K562 (cell line): ENCODE results near the gene RAI14. TPM values are rescaled to one million over a fixed set of nuclear protein-coding genes. Genes with fewer than 3 reads are reported as not detected.

ENCODE experiments used
- ATF7 ChIP-seq: fragments of 450-650 bp; IDR thresholded peaks from 2 replicates; pipeline ENCODE4 v1.7.1; 2014; ENCODE audit warnings: mild to moderate bottlenecking, moderate library complexity
- CREBBP ChIP-seq: IDR thresholded peaks from one replicate; pipeline ENCODE4 v1.6.1; 2012; ENCODE audit warnings: low read depth, mild to moderate bottlenecking, control low read depth, inconsistent platforms, low read length
- GATA2 ChIP-seq: sonication (generic); formaldehyde crosslinking; IDR thresholded peaks from 2 replicates; pipeline ENCODE4 v1.4.0; 2020; ENCODE audit warnings: mild to moderate bottlenecking, missing genetic modification reagents
- HNRNPL ChIP-seq: fragments of 200-400 bp; formaldehyde crosslinking; IDR thresholded peaks from 2 replicates; pipeline ENCODE4 v1.6.1; 2017; ENCODE audit warnings: low read depth, mild to moderate bottlenecking, low read length
- ILF3 ChIP-seq: fragments of 450-650 bp; IDR thresholded peaks from 2 replicates; pipeline ENCODE4 v1.6.1; 2018; ENCODE audit warnings: antibody characterized with exemption, mild to moderate bottlenecking, moderate library complexity, borderline replicate concordance
- KDM1A ChIP-seq, 2 experiments: fragments of 450-650 bp; IDR thresholded peaks; 2 replicates each; pipeline ENCODE4 v1.6.1; 2016; ENCODE audit warnings: mild to moderate bottlenecking in 2 of 2
- LEF1 ChIP-seq: fragments of 450-650 bp; IDR thresholded peaks from 2 replicates; pipeline ENCODE4 v1.6.1; 2016; ENCODE audit warnings: mild to moderate bottlenecking
- MTA1 ChIP-seq: fragments of 450-650 bp; IDR thresholded peaks from 2 replicates; pipeline ENCODE4 v1.6.1; 2017; ENCODE audit warnings: borderline replicate concordance
- NEUROD1 ChIP-seq: fragments of 150-350 bp; IDR thresholded peaks from 2 replicates; pipeline ENCODE4 v1.6.1; 2014; ENCODE audit warnings: borderline replicate concordance, low read length, low read depth; ENCODE audit not compliant: partially characterized antibody
- PHB2 ChIP-seq: fragments of 450-650 bp; IDR thresholded peaks from 2 replicates; pipeline ENCODE4 v1.6.1; 2017; ENCODE audit warnings: low read depth
- RB1 ChIP-seq: fragments of 450-650 bp; IDR thresholded peaks from 2 replicates; pipeline ENCODE4 v1.6.1; 2017; ENCODE audit warnings: low read depth, mild to moderate bottlenecking
- RBM15 ChIP-seq: fragments of 200-400 bp; formaldehyde crosslinking; IDR thresholded peaks from 2 replicates; pipeline ENCODE4 v1.6.1; 2018; ENCODE audit warnings: mild to moderate bottlenecking, low read length, moderate library complexity; ENCODE audit not compliant: insufficient read depth
- TRIM24 ChIP-seq, 2 experiments: fragments of 450-650 bp; IDR thresholded peaks; 2 replicates each; pipeline ENCODE4 v1.6.1; 2016
- ZEB2 ChIP-seq: fragments of 450-650 bp; IDR thresholded peaks from 2 replicates; pipeline ENCODE4 v1.6.1; 2016
- ZKSCAN1 ChIP-seq: fragments of 150-350 bp; IDR thresholded peaks from 2 replicates; pipeline ENCODE4 v1.6.1; 2016; ENCODE audit warnings: low read depth, low read length
- ZNF12 ChIP-seq: sonication (generic); formaldehyde crosslinking; IDR thresholded peaks from 2 replicates; pipeline ENCODE4 v1.4.0; 2020; ENCODE audit warnings: mild to moderate bottlenecking, missing genetic modification reagents
- ZNF766 ChIP-seq: fragments of 200-800 bp; sonication (Bioruptor generic); conservative IDR thresholded peaks from 2 replicates; pipeline ENCODE4 v1.6.1; 2016; ENCODE audit warnings: missing genetic modification characterization, missing compliant biosample characterization
- polyA plus RNA-seq, 8 experiments: library from polyadenylated mRNA; depleted of rRNA in 4 of 8; stranded (reverse) in 5 of 8; unstranded in 3 of 8; fragments of >200 nt; fragmentation: Nextera tagmentation in 2 of 8; fragmentation: Illumina TruSeq in 1 of 8; extraction: Ambion mirVana in 2 of 8; extraction: Trizol in 1 of 8; gene quantifications; 2 replicates each; pipeline versions ENCODE4 v1.2.1 to v1.2.3, GENCODE V29; 2011 to 2014; ENCODE audit warnings: inconsistent platforms in 1 of 8, missing spikeins in 1 of 8
- total RNA-seq, 7 experiments: library from RNA; depleted of rRNA in 6 of 7; stranded (reverse); fragments of >200 nt in 6 of 7; fragmentation: Illumina TruSeq in 2 of 7; extraction: Trizol in 2 of 7; gene quantifications; 2 replicates each; pipeline versions ENCODE4 v1.2.1 to v1.2.3, GENCODE V29; 2011 to 2021; ENCODE audit warnings: low replicate concordance in 1 of 7
- TF ChIP-seq, protein P1 (sequence below): fragments of 250-450 bp; sonication (Bioruptor Pico); IDR thresholded peaks from 2 replicates; pipeline ENCODE4 v1.4.0; 2020
- TF ChIP-seq, protein P2 (sequence below): IDR thresholded peaks from 2 replicates; pipeline ENCODE4 v1.6.1; 2014; ENCODE audit warnings: antibody characterized with exemption
- TF ChIP-seq, protein P3 (sequence below), 2 experiments: fragments of 450-650 bp in 1 of 2; sonication (generic) in 1 of 2; formaldehyde crosslinking in 1 of 2; IDR thresholded peaks in 1 of 2; conservative IDR thresholded peaks in 1 of 2; 2 replicates each; pipeline versions ENCODE4 v1.6.1 to v1.8.1; 2016 to 2023; ENCODE audit warnings: mild to moderate bottlenecking in 2 of 2, moderate library complexity in 2 of 2, inconsistent platforms in 1 of 2, missing genetic modification reagents in 1 of 2
- TF ChIP-seq, protein P4 (sequence below), 2 experiments: fragments of 450-650 bp; IDR thresholded peaks; 2 replicates each; pipeline ENCODE4 v1.6.1; 2018; ENCODE audit warnings: mild to moderate bottlenecking in 2 of 2, low read depth in 1 of 2; ENCODE audit not compliant: partially characterized antibody in 2 of 2

RAI14 gene
- total and polyA plus RNA-seq, 9 of the 15 experiments (the other 6 are each of a cell fraction or from before 2014, with no cell fraction given), result 11.3 to 82.5 (median 34.8) TPM

DNA sequence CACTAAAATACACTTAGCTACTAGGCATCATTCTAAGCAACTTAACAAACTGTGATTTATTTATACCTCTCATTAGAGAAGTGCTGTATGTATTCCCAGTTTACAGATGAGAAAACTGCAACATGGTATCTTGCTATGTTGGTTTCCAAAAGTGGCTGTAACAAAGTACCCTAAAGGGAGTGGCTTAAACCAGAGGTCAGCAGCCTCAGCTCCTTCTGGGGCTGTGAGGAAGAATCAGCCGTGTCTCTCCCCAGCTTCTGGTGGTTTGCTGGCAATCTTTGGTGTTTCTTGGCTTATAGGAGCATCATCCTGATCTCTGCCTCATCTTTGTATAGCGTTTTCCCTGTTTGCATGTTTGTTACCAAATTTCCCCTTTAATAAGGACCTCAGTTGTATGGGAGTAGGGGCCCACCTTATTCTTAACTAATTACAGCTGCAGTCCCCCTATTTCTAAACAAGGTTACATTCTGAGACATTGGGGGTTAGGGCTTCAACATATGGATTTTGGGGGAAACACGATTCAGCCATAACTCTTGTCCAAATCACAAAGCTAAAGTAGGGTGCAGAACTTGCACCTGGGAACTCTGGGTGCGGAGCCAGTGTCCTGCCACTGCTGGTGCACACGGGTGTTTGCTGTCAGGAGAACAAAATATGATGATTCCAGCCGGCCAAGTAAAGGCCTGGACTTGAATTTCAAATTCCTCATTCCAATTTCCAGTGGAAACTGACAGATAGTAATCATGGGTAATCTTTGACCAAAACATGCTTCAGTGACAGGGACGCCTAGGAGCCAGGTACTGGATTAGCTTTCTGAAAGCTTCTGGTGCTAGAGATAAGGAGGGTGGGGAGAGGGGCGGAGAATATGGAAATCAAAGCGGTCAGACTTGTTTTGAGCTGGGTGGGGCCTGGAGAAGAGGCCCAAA lies 43.3 kb downstream of the RAI14 start (continued):
- TF ChIP-seq, protein P1, sequence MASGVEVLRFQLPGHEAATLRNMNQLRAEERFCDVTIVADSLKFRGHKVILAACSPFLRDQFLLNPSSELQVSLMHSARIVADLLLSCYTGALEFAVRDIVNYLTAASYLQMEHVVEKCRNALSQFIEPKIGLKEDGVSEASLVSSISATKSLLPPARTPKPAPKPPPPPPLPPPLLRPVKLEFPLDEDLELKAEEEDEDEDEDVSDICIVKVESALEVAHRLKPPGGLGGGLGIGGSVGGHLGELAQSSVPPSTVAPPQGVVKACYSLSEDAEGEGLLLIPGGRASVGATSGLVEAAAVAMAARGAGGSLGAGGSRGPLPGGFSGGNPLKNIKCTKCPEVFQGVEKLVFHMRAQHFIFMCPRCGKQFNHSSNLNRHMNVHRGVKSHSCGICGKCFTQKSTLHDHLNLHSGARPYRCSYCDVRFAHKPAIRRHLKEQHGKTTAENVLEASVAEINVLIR, result 0 out of 2 replicates have a peak, but pooled peaks have one; percentile 31
- TF ChIP-seq, protein P2, sequence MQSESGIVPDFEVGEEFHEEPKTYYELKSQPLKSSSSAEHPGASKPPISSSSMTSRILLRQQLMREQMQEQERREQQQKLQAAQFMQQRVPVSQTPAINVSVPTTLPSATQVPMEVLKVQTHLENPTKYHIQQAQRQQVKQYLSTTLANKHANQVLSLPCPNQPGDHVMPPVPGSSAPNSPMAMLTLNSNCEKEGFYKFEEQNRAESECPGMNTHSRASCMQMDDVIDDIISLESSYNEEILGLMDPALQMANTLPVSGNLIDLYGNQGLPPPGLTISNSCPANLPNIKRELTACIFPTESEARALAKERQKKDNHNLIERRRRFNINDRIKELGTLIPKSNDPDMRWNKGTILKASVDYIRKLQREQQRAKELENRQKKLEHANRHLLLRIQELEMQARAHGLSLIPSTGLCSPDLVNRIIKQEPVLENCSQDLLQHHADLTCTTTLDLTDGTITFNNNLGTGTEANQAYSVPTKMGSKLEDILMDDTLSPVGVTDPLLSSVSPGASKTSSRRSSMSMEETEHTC, result no peak
- peak; percentile 11; the same call in 1 of the 2 replicates for TF ChIP-seq ZKSCAN1
- TF ChIP-seq, protein P3, sequence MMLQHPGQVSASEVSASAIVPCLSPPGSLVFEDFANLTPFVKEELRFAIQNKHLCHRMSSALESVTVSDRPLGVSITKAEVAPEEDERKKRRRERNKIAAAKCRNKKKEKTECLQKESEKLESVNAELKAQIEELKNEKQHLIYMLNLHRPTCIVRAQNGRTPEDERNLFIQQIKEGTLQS (IDR thresholded peaks at IDR 0.05), result peak; percentile 54; the same call in 1 of the 2 replicates
- TF ChIP-seq, protein P3 (CRISPR knock-in tag; conservative IDR thresholded peaks at IDR 0.05), result no peak
- peak; percentile 96 for TF ChIP-seq TRIM24 (IDR thresholded peaks at IDR 0.05)
- TF ChIP-seq ILF3, result 0 out of 2 replicates have a peak, but pooled peaks have one; percentile 43
- TF ChIP-seq LEF1, result peak; percentile 98
- TF ChIP-seq RB1, result no peak
- peak; percentile 99 for TF ChIP-seq PHB2
- TF ChIP-seq ZNF12 (CRISPR knock-in tag), result no peak
- TF ChIP-seq KDM1A (IDR thresholded peaks at IDR 0.05), result peak; percentile 98
- TF ChIP-seq ATF7, result peak; percentile 85
- no peak for TF ChIP-seq CREBBP
- no peak for TF ChIP-seq HNRNPL
- TF ChIP-seq ZEB2, result peak; percentile 99
- TF ChIP-seq GATA2 (CRISPR knock-in tag), result peak; percentile 98
- TF ChIP-seq, protein P4, sequence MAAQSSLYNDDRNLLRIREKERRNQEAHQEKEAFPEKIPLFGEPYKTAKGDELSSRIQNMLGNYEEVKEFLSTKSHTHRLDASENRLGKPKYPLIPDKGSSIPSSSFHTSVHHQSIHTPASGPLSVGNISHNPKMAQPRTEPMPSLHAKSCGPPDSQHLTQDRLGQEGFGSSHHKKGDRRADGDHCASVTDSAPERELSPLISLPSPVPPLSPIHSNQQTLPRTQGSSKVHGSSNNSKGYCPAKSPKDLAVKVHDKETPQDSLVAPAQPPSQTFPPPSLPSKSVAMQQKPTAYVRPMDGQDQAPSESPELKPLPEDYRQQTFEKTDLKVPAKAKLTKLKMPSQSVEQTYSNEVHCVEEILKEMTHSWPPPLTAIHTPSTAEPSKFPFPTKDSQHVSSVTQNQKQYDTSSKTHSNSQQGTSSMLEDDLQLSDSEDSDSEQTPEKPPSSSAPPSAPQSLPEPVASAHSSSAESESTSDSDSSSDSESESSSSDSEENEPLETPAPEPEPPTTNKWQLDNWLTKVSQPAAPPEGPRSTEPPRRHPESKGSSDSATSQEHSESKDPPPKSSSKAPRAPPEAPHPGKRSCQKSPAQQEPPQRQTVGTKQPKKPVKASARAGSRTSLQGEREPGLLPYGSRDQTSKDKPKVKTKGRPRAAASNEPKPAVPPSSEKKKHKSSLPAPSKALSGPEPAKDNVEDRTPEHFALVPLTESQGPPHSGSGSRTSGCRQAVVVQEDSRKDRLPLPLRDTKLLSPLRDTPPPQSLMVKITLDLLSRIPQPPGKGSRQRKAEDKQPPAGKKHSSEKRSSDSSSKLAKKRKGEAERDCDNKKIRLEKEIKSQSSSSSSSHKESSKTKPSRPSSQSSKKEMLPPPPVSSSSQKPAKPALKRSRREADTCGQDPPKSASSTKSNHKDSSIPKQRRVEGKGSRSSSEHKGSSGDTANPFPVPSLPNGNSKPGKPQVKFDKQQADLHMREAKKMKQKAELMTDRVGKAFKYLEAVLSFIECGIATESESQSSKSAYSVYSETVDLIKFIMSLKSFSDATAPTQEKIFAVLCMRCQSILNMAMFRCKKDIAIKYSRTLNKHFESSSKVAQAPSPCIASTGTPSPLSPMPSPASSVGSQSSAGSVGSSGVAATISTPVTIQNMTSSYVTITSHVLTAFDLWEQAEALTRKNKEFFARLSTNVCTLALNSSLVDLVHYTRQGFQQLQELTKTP (IDR thresholded peaks at IDR 0.05; ENCODE audit: low read depth in 1 of 2, partially characterized antibody in 2 of 2), result peak; percentile 55 to 87
- peak; percentile 94 for TF ChIP-seq MTA1
- TF ChIP-seq NEUROD1, result peak; percentile 92
- peak; percentile 88 for TF ChIP-seq ZNF766 (CRISPR knock-in tag)
- TF ChIP-seq RBM15, result no peak
